GM19328 (cell line): ENCODE data around the gene GALM.
"Not testable (repeated sequence)": the region's sequence is repeated elsewhere in the genome, so short reads cannot be mapped to it uniquely, and the experiment has no call there.

Source experiments
- ATAC-seq: cut with Tn5 transposase; IDR thresholded peaks from one replicate; pipeline ENCODE4 v1.9.1; 2021; ENCODE audit warnings: mild to moderate bottlenecking, moderate library complexity; ENCODE audit not compliant: unreplicated experiment

The GALM gene

GRCh38 chr2:38755891-38756290 lies 90.0 kb downstream of the GALM start:
- not testable (repeated sequence) for ATAC-seq

- no peak for ATAC-seq
Observed at GRCh38 chr2:38763228-38763627, 97.3 kb downstream of the GALM start.

- ATAC-seq: no peak
Observed at GRCh38 chr2:38763728-38764127, 97.8 kb downstream of the GALM start.

GRCh38 chr2:38765149-38765548 lies 99.2 kb downstream of the GALM start:
- no peak for ATAC-seq

GRCh38 chr2:38765551-38765950 lies 99.6 kb downstream of the GALM start:
- ATAC-seq: no peak

- no peak for ATAC-seq
Observed at GRCh38 chr2:38771632-38772031, 105.7 kb downstream of the GALM start.

GRCh38 chr2:38775097-38775920 lies 109.4 kb downstream of the GALM start:
- ATAC-seq: no peak

GRCh38 chr2:38775921-38776225 lies 110.0 kb downstream of the GALM start:
- no peak for ATAC-seq

- no peak for ATAC-seq
Observed at GRCh38 chr2:38776531-38776930, 110.6 kb downstream of the GALM start.

- ATAC-seq: no peak
Observed at GRCh38 chr2:38778687-38779082, 112.8 kb downstream of the GALM start.

GRCh38 chr2:38783586-38783985 lies 117.7 kb downstream of the GALM start:
- no peak for ATAC-seq
